RCC 7860 (cell line): ENCODE measurements around the gene SIRT4.
"Not testable (repeated sequence)": the region's sequence is repeated elsewhere in the genome, so short reads cannot be mapped to it uniquely, and the experiment has no call there.

Experiments used
- DNase-seq: peaks from one replicate; pipeline ENCODE4 v3.0.0-alpha.2; 2015; ENCODE audit warnings: low spot score
- FAIRE-seq: peaks from 2 replicates; lab custom pipeline; 2012; peaks lifted over from hg19 to GRCh38; lab: Jason Lieb, UNC

Gene SIRT4

GRCh38 chr12:120332041-120332440 lies 29.9 kb downstream of the SIRT4 start:
- no peak for FAIRE-seq
- no peak for DNase-seq

GRCh38 chr12:120332523-120332922 lies 30.4 kb downstream of the SIRT4 start:
- DNase-seq, result no peak
- FAIRE-seq, result no peak

DNA sequence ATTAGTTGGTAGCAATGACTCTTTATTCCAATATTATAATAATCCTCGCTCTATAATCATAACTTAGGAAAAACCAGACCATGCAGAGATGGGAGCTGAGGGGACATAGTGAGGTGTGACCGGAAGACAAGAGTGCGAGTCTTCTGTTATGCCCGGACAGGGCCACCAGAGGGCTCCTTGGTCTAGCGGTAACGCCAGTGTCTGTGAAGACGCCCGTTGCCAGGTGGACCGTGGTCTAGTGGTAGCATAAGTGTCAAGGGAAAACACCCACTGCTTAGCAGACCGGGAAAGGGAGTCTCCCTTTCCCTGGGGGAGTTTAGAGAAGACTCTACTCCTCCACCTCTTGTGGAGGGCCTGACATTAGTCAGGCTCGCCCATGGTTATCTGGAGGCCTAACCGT lies 33.3 kb downstream of the SIRT4 start:
- not testable (repeated sequence) for FAIRE-seq
- peak; percentile 50 for DNase-seq

DNA sequence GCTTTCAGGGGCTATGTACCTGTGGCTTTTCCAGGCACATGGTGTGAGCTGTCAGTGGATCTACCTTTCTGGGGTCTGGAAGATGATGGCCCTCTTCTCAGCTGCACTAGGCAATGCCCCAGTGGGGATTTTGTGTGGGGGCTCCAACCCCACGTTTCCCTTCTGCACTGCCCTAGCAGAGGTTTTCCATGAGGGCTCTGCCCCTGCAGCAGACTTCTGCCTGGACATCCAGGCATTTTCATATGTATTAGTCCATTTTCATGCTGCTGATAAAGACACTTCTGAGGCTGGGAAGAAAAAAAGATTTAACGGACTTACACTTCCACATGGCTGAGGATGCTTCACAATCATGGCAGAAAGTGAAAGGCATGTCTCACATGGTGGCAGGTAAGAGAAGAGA lies 34.3 kb downstream of the SIRT4 start:
- FAIRE-seq, result not testable (repeated sequence)

DNA sequence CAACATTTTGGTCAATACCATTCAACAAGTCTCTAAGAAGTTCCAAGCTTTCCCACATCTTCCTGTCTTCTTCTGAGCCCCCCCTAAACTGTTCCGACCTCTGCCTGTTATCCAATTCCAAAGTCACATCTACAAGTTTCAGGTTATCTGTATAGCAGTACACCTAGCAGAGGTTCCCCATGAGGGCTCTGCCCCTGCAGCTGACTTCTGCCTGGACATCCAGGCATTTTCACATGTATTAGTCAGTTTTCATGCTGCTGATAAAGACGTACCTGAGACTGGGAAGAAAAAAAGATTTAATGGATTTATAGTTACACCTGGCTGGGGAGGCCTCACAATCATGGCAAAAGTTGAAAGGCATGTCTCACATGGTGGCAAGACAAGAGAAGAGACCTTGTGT lies 35.6 kb downstream of the SIRT4 start:
- no peak for DNase-seq
- no peak for FAIRE-seq

More for the DNA sequence above, 34.3 kb downstream of the SIRT4 start:
- not testable (repeated sequence) for DNase-seq

GRCh38 chr12:120339256-120339655 lies 37.1 kb downstream of the SIRT4 start:
- DNase-seq, result no peak
- FAIRE-seq, result no peak

DNA sequence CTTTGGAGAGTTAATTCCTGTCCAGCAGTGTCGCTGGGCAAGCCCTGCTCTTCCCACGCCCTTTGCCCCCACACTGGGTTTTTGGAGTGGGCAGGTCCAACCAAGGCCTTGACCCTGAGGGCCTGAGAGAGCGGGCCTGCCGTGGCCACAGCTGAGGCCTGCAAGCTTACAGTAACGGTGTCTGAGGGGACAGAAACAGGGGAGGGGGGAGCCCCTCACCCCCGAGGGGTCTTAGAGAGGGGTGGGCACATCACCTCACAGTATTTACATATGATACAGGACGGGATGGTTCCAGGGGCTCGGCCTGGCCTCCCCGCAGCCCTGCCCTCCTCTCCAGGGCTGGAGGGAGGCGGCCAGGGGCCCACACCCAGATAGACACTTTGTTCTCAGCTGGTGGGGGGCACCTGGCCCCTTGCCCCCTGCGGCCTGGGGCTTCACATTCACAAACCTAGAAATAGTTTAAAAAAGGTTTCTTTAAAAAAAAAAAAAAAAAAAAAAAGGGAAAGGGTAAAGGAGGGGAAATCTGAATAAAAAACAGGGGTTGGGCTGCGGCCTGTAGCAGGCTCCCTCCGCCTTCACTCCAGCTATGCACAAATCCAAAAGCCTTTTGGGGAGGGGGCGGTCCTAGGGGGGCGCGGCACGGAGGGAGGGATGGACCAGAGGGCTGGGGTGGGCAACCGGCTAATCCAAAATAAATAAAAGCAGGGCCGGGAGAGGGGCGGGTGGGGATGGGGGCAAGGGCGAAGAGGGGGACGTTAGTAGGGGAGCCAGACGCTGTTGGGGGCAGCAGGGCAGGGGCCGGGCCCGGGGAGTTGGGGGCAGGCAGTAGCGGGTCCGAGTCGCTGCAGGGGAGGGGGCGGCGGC lies 40.3 kb downstream of the SIRT4 start:
- no peak for FAIRE-seq
- no peak for DNase-seq

DNA sequence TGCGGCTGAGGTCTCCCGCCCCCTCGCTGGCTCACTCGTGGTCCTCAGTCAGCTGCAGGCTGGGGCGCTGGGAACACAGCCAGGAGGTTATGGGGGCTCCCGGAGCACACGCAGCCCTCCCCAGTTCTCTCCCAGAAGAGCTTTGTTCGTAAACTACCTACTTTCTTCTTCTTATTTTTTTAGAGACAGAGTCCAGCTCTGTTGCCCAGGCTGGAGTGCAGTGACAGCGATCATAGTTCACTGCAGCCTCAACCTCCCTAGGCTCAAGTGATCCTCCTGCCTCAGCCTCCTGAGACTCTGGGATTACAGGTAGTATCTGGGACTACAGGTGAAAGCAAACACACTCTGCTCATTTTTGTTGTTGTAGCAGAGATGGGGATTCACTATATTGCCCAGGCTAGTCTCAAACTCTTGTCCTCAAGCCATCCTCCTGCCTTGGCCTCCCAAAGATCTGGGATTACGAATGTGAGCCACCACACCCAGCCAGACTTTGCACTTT lies 41.0 kb downstream of the SIRT4 start:
- FAIRE-seq, result no peak
- DNase-seq, result no peak

DNA sequence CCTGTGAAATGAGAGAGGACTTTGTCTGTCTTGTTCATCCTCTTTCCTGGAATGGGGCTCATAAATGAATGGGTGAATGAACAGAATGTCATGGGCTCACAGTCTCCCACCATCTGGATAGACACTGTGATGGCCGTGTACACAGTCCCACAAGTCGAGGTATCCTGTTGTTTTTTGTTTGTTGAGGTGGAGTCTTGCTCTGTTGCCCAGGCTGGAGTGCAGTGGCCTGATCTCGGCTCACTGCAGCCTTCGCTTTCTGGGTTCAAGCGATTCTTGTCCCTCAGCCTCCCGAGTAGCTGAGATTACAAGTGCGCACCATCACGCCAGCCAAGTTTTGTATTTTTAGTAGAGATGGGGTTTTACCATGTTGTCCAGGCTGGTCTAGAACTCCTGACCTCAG lies 41.6 kb downstream of the SIRT4 start:
- no peak for DNase-seq
- FAIRE-seq, result no peak

DNA sequence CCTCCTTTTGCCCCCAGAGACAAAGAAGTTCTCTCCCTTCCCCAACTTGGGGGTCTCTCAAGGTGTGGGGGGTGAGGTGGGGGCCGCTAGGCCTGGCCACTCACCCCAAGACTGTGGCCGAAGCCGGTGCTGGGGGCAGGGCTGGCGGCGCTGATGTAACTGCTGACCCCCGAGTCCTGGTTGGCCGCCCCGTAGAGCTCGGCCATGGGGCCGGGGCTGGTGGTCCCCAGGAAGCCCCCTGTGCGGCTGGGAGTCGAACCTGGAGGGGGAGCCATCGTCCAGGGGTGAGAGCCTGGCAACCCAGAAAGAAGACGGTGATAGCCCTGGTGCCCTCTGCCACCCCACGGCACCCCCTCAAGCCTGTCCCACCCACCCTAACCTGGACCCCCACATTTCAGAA lies 43.9 kb downstream of the SIRT4 start:
- no peak for FAIRE-seq

DNA sequence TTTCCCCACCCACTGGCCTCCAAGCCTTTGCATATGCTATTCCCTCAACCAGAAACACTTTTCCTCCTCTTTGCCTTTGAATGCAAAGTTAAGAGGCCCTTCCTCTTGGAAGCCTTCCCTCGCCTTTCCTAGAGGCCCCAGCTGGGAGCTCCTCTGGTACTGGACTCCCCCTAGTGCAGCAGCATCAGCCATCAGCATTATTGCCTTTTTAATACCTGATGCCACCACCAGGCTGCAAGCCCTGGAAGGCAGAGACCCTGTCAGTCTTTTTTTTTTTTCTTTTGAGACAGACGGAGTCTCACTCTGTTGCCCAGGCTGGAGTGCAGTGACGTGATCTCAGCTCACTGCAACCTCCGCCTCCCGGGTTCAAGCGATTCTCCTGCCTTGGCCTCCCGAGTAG lies 44.6 kb downstream of the SIRT4 start:
- no peak for DNase-seq
- no peak for FAIRE-seq

More for the DNA sequence above, 43.9 kb downstream of the SIRT4 start:
- DNase-seq, result no peak

- FAIRE-seq, result no peak
- DNase-seq, result no peak
Measured at GRCh38 chr12:120347766-120348165, 45.6 kb downstream of the SIRT4 start.

DNA sequence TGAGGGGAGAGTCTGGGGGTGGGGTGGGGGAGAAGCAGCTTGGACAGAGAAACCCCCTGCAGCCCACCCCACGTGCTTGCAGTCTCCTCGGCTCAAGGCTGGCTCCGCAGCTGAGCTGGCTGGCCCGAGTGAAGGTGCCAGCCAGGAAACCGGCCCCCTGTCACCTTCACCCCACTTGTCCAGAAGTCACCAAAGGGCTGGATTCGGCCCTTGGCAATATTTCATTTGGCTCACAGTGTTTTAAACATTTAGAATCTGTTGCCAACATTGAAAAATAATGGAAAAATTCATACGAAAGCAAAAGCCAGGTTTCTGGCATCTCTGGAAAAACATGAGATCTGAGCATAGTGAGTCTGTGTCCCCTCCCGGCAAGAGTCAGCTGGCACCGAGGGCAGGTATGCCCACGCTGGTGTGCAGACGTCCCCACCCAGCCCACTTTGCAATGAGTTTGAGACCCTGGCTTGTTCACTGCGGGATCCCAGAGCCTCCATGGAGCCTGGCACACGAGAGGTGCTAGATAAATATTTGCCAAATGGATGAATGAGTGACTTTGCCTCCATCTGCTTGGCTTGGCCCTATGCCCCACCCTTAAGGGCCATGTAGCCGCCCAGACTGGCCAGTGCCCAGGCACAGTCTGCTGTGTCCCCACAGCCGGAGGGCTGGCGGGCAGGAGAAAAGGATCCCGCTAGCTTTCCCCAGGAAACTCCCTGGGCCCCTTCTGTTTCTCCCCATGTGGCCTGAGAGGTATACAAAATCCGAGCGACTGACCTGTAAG lies 48.6 kb downstream of the SIRT4 start:
- DNase-seq (no peak), FAIRE-seq (no peak)

- DNase-seq (peak; percentile 37), FAIRE-seq (no peak)
Measured at GRCh38 chr12:120352117-120352516, 50.0 kb downstream of the SIRT4 start.

DNA sequence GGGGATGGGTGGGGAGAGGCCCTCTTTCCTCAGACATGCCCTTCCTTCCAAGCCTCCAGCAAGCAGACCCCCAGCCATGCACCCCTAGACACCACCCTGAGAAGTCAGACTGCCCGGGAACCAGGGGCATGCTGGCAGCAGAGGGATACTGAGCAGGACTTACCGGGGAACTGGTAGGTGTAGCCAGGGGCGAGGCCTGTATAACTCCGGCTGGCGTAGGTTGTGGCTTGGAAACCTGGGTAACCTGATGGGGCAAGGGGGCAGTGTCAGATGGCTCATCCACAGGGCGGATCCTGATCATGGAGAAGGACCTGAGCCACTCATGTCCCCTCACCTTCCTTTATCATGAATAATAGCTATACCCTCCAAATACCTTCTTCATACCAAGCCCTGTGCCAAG lies 51.0 kb downstream of the SIRT4 start:
- no peak for FAIRE-seq

DNA sequence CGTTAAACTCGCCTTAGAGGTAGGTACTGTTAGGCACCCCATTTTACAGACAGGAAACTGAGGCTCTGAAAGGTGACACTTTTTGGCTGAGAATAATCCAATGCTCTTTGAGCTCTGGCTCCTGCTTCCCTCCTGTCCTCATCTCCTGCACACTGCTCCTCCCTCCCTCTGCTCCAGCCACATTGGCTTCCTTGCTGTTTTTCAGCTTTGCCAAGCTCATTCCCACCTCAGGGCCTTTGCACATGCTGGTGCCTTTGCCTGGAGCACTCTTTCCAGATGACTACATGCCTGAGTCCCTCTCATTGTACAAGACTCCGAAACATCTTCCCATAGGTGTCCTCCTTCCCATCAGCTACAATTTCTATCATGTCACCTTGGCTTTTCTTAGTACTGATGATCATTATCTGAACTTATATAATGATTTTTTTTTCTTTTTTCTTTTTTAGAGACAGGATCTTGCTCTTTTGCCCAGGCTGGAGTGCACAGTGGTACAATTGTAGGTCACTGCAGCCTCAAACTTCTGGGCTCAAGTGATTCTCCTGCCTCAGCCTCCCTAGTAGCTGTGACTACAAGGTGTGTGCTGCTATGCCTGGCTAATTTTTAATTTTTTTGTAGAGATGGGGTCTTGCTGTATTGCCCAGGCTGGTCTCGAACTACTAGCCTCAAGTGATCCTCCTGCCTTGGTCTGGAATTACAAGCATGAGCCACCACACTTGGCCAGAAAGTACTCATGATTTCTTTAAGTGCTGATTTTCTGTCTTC lies 51.6 kb downstream of the SIRT4 start:
- no peak for FAIRE-seq
- no peak for DNase-seq

More for the DNA sequence above, 51.0 kb downstream of the SIRT4 start:
- DNase-seq, result no peak

DNA sequence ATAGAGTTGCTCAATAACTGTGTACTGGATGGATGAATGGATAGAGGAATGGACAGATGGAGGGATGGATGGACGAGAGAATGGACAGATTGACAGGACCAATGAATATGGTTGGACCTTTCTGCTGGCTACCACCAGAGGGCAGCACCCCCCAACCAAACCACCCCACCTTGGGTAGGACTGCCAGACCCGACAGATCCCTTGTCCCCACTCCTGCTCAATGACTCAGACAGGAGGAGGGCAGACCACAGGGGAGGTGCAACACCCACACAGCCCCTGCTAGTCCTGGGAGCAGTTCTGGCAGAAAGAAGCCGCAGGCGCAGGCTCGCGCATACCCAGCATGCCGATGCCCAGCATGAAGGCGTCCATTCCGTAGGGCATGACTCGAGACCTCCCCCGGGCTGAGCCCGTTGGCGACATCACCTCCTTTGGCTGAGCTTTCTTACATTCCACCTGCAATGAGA lies 54.5 kb downstream of the SIRT4 start:
- FAIRE-seq (peak; percentile 88), DNase-seq (peak; percentile 95)

GRCh38 chr12:120357104-120357503 lies 55.0 kb downstream of the SIRT4 start:
- DNase-seq, result no peak
- FAIRE-seq, result no peak

GRCh38 chr12:120358412-120359100 lies 56.4 kb downstream of the SIRT4 start:
- FAIRE-seq, result no peak
- DNase-seq, result no peak

GRCh38 chr12:120359128-120359527 lies 57.0 kb downstream of the SIRT4 start:
- FAIRE-seq, result no peak

More at GRCh38 chr12:120359128-120359527, 57.0 kb downstream of the SIRT4 start:
- no peak for DNase-seq
